ENCODE measurements around the gene CLDN19.
"Not testable (repeated sequence)": the region's sequence is repeated elsewhere in the genome, so short reads cannot be mapped to it uniquely, and the experiment has no call there.

Gene CLDN19

GRCh38 chr1:42737986-42738677 lies 1.9 kb downstream of the CLDN19 start:
- DNase-seq (ENCODE audit: low spot score), result no peak

GRCh38 chr1:42737257-42737656 lies 2.8 kb downstream of the CLDN19 start:
- DNase-seq (ENCODE audit: low spot score), result no peak

- DNase-seq (ENCODE audit: low spot score), result no peak
Observed at GRCh38 chr1:42736571-42737200, 3.4 kb downstream of the CLDN19 start.

GRCh38 chr1:42736152-42736551 lies 3.9 kb downstream of the CLDN19 start:
- no peak for DNase-seq (ENCODE audit: low spot score)

- DNase-seq (ENCODE audit: low spot score), result no peak
Observed at GRCh38 chr1:42735477-42736105, 4.4 kb downstream of the CLDN19 start.

- DNase-seq (ENCODE audit: low spot score), result no peak
Observed at GRCh38 chr1:42735056-42735455, 5.0 kb downstream of the CLDN19 start.

GRCh38 chr1:42734201-42735035 lies 5.6 kb downstream of the CLDN19 start:
- no peak for DNase-seq (ENCODE audit: low spot score)

GRCh38 chr1:42733415-42734200 lies 6.4 kb downstream of the CLDN19 start:
- no peak for DNase-seq (ENCODE audit: low spot score)

- no peak for DNase-seq (ENCODE audit: low spot score)
Observed at GRCh38 chr1:42732126-42732680, 7.8 kb downstream of the CLDN19 start.

GRCh38 chr1:42731585-42731984 lies 8.5 kb downstream of the CLDN19 start:
- no peak for DNase-seq (ENCODE audit: low spot score)

- DNase-seq (ENCODE audit: low spot score), result no peak
Observed at GRCh38 chr1:42730988-42731387, 9.0 kb downstream of the CLDN19 start.

GRCh38 chr1:42730002-42730401 lies 10.0 kb downstream of the CLDN19 start:
- no peak for DNase-seq (ENCODE audit: low spot score)

- not testable (repeated sequence) for DNase-seq (ENCODE audit: low spot score)
Observed at GRCh38 chr1:42725820-42726219, 14.2 kb downstream of the CLDN19 start.

GRCh38 chr1:42723511-42723910 lies 16.5 kb downstream of the CLDN19 start:
- no peak for DNase-seq (ENCODE audit: low spot score)

- DNase-seq (ENCODE audit: low spot score), result not testable (repeated sequence)
Observed at GRCh38 chr1:42722403-42722802, 17.6 kb downstream of the CLDN19 start.

- DNase-seq (ENCODE audit: low spot score), result no peak
Observed at GRCh38 chr1:42721926-42722325, 18.1 kb downstream of the CLDN19 start.

GRCh38 chr1:42720868-42721267 lies 19.2 kb downstream of the CLDN19 start:
- no peak for DNase-seq (ENCODE audit: low spot score)

GRCh38 chr1:42714441-42714840 lies 25.6 kb downstream of the CLDN19 start:
- DNase-seq (ENCODE audit: low spot score), result not testable (repeated sequence)

GRCh38 chr1:42713293-42713692 lies 26.7 kb downstream of the CLDN19 start:
- no peak for DNase-seq (ENCODE audit: low spot score)

- DNase-seq (ENCODE audit: low spot score), result not testable (repeated sequence)
Observed at GRCh38 chr1:42712808-42713207, 27.2 kb downstream of the CLDN19 start.

GRCh38 chr1:42703888-42704464 lies 36.1 kb downstream of the CLDN19 start:
- no peak for DNase-seq (ENCODE audit: low spot score)
